SK-MEL-5 (cell line): ENCODE data around the gene IL18BP. TPM values are rescaled to one million over a fixed set of nuclear protein-coding genes. Genes with fewer than 3 reads are reported as not detected.

Experiments
- DNase-seq: peaks from one replicate; pipeline ENCODE4 v3.0.0-alpha.2; 2016; ENCODE audit warnings: low read depth, low spot score
- in situ Hi-C: cut with HindIII; loops from 2 replicates; pipeline ENCODE4 v1.10.0; 2016; ENCODE audit warnings: low sequenced_read_pairs, high pct_unique_total_duplicates, low pct_unique_long_range_greater_than_20kb
- total RNA-seq: library from RNA; depleted of rRNA; stranded (reverse); fragments of >200 nt; shearing (Covaris generic); gene quantifications from 2 replicates; pipeline ENCODE4 v1.2.3, GENCODE V29; 2014

The IL18BP gene
- total RNA-seq, 1 experiment from 2014 or later: 1.6 TPM

DNA sequence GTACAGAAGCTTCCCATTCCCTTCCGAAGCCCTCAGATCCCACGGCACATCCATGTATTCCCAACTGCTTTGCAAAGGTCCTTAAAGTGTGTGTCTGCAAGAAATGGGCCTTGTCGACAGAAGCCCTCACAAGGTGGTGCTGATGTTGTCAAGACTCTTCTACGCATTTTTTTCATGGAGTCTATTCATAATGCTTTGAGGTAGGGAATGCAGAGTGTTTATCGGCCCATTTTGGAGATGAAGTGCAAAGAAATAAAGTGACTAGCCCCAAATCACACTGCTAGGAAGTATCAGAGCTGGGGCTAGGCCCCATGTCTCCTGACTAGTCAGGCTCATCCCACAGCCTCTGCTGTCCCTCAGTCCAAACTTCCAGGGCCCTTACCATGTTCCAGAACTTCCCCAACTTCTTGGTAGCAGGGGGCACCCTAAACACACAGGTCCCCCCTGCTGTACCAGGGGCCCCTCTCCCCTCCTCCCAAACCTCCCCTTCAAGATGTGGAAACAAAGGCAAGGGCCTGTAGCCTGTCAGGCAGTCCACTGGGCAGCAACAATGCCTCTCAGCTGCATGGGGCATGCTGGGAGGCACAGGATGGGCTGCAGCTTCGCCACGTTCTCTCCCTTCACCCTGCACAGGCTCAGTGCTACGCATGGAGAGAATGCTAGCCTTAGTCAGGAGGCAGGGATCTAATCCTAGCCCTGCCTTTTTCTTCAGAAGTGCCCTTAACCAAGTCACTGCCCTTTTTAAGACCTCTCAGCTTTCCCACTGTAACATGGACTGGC is 7.8 kb downstream of the IL18BP start:
- in situ Hi-C loops: no loop called here

DNA sequence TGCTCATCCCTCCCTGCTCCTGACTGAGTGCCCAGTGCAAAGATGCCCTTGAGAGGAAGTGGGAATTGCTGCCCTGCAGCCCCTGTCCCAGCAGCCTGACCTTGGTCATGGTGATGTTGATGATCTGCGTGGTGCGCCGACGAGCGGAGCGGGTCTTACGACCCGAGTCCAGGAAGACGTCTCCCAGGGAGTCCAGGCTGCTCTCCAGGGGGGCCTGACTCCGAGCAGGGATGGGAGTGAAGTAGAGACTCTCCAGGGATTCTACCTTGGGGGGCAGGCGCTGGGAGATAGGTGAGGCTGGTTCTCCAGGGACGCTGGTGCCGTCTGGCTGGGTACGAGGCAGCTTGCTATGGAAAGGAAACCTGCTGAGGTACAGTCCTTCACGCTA is 8.4 kb downstream of the IL18BP start:
- no peak for DNase-seq
- in situ Hi-C loops: no loop called here

More for the DNA sequence above, 7.8 kb downstream of the IL18BP start:
- DNase-seq: no peak

DNA sequence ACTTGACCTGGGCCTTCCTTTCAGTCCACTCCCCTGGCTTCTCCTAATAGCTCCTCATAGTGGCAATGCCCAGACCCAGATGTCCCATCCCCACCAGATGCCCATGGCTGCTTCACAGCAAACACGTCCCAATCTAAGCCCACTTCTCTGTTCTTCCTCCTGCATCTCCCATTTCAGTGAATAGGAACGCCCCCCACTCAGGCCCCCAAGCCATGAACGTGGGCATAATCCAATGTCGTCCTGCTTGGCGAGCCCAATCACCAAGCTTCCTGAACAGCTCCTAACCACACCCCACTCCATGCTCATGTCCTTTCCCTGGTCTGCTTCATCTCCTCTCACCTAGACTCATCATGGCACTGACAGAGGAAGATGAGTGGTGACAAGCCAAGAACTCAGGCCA is 8.9 kb downstream of the IL18BP start:
- DNase-seq: no peak
- in situ Hi-C loops: no loop called here

DNA sequence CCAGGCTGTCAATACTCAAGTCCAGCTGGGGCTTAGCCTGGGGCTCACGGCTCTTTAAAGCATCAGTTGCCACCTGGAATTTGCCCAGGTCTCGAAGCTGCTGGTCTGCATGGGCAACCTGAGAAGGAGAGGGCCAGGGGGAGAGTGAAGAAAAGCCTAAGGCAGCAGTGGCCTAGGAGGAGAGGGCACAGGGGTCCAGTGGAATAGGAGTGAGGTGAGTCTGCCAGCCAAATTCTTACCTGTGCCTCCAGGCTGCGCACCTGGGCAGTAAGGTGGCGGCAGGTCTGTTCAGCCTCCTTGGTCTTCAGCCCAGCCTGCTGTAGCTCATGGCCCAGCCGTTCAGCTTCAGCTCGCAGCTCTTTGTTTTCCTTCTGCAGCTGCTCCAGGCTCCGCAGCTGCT is 10.0 kb downstream of the IL18BP start:
- no peak for DNase-seq
- in situ Hi-C loops: no loop called here

DNA sequence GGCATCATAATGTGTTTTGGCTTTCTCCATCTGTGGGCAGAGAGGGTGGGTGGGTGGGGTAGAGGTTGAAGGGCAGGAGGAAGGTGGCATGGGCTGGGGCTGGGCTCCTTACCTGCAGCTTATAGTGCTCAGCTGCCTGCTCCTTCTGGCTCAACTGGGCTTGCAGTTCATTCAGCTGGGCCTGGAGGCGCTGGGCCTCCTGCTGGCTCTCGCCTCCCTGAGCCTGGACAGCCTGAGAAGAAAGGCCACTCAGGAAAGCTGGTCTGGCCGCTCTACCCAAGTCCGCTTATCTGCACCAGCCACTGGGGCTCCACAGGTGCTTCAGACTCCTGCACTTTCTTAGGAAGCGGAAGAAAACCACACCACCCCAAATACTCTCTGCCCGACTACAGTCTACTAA is 10.4 kb downstream of the IL18BP start:
- no peak for DNase-seq
- in situ Hi-C loops: no loop called here

DNA sequence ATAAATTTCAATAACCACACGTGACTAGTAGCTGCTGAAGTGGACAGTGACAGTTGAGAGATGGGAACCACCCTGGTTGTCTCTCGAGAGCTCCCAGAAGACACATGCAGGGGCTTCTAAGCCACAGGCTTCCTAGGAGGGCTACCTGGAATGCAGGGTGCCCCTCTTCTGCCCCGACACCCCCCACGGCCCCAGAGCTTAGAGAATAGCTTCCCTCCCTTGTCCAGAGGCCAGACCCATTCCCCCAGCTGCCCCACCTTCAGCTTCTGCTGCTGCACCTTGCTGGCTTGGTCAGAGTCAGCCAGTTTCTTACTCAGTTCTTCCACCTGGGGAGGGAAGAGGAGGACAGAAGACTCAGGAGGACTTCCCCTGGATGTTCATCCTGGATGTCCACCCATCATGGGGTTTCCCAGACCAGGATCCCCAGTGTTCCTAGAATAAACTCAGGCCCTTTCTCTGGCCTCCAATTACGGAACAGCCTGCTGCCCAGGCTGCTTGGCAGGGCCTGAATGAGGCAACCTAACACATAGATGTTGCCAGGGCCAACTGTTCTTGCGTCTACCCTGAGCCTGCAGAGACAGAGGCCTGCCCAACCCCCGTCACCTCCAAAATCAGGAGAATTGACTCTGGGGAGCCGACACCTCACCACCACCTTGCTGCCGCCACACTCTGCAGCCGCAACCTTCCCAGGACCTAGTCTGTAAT is 12.0 kb downstream of the IL18BP start:
- in situ Hi-C loops: no loop called here
- no peak for DNase-seq

DNA sequence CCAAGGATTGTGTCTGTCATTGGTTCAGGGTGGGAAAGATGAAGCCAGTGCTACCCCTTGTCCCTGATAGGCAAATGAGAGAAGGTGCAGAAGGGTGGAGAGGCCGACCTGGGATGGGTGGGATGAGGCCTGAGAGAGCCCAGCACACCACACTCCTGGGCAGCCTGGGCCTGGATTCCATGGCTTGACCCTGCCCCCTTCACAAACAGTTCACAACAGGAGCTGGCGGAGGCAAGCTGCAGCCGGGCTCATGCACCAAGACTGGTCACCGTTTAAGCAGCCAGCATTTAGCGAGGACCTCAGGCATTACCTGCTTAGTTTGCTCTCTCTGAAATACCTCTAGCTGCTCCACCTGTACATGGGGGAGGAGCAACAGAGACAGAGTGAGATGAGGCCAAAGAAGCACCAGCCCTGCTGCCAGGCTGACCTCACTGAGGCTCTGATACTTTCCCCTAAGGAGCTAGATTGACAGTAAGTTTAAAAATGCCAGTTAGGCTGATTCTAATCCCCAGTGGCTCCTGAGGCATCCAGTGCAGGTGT is 13.5 kb downstream of the IL18BP start:
- no peak for DNase-seq
- in situ Hi-C loops: no loop called here

DNA sequence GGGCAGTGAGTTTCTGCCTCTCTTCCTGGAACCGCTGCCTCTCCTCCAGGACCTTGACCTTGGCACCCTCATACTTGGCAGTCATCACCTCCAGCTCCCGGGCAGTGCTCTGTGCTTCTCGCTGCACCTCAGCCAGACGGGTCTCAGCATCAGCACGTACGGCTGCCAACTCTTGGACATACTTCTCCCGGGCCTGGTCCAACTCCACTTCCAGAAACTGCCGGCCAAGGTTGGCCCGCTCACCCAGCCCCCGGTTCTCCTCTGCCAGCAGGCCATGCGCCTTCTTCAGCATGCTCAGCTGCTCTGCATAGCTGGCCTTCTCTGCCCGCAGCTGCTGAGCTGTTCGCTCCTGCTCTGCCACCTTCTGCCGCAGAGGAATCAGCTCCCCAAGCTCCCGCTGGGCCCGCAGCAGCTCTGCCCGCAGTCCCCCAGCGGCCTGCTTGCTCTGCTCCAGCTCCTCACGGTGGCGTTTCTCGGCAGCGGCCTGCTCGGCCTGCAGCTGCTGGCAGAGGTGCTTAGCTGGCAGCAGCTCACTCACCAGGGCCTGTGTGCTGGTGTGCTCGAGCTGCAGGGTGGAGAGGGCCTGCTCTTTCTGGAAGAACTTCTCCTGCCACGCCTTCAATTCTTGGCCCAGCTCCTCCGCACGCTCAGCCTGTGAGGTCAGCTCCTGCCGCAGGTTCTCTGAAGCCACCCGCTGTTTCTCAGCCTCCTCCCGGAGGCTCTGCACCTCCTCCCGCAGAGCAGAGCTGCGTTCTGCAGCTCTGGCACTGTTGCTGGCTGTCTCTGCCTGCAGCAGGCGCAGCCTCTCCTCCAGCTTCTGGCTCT is 14.4 kb downstream of the IL18BP start:
- in situ Hi-C loops: no loop called here
- DNase-seq: no peak

DNA sequence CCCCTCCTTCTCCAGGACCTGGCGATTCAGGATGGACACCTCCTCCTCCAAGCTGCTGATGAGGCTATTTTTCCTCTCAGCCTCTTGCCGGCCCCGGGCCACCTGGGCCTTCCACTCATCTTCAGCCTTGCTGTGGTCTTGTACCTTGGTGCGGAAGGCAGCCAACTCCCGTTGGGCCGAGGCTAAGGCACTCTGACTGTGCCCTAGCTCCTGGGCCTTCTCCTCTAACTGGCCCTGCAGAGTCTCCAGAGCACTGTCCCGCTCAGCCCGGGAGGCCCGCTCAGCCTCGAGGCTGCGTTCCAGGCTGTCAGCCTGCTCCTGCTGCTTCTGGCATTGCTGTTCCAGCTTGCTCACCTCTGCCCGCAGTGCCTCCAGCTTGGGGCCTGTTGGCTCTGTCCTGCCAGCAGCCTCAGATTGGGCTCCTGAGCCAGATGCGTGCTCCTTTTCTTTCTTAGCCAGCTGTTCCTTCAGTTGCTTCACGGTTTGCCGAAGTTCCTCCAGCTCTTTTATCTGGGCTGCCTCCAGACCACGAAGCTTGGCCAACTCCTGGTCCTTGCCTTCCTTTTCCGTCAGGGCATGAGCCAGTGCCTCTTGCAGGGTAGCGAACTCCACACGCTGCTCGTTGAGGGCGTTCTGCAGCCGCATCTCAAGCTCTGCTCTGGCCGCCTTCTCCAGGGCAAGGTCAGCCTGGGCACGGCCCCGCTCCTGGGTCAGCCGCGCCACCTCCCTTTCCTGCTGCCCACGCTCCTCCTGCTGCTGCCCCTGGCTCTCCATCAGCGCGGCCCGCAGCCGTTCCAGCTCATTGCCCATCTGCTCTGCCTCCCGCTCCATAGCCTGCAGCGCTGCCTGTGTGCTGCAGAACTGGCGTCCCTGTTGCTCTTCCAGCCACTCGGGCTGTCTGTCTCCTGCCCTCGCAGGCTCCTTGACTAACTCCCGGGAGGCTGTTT is 15.3 kb downstream of the IL18BP start:
- in situ Hi-C loops: no loop called here
- DNase-seq: no peak

DNA sequence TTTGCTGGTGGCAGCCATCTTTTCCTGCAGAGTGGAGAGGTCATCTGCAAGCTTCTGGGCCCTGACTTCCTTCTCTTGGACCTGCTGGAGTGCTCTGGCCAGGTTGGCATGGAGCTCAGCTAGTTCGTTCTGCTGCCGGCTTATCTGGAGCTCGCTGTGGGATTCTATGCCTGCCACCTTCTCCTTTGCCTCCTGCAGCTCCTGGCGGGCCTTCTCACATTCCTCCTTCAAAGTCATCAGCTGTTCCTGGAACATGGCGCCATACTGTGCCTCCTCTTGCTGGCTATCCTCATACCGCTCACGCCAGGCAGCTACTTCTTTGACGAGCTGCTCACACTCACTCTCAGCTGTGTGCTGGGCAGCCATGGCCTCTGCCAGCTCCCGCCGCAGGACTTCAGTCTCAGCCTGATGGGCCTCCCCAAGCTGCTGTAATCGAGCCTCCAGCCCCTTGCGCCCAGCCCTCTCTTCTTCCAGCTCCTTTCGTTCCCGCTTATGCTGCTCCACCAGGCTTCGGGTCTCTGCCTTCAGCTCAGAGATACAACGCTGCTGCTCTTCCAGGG is 16.1 kb downstream of the IL18BP start:
- no peak for DNase-seq
- in situ Hi-C loops: no loop called here

DNA sequence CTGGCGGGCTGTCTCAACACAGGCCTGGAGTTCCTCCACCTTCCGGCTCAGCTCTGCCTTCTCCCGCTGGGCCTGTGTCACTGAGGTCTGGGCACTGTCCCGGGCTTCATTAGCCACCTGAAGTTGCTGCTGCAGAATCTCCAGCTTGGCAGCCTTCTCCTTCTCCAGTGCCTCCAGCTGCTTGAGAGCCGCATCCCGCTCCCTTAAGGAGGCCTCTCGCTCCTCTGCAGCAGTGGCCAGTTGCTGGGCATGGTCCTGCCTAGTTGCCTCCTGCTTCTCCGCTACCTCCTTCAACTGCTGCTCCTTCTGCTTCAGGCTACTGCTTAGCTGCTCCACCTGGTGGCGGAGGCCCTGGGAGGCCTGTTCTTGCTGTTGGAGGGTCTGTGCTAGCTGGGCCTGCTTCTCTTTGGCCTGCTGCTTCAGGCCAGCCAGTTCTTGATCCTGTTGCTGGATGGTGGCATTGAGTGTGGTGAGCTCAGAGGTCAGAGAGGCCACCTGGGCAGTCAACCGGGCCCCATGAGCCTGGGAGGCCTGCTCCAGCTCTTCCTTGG is 16.9 kb downstream of the IL18BP start:
- in situ Hi-C loops: no loop called here
- DNase-seq: peak; percentile 71

DNA sequence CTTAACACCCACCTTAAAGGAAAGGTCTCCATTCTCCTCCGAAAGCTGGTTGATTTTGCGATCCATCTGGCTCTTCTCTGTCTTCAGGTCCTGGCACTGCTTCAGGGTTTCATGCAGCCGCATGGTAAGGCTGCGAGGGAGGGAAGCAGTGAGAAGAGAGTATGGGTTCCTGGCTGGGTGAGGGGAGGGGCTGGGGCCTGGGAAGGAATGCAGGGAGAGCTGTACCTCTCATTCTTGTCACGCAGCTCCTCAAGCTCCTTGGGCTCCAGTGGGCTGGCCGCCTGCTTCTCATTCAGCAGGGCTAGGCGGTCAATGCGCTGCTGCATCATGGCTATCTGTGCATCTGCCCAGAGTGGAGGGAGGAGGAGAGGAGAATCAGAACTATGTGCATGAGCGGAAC is 19.5 kb downstream of the IL18BP start:
- DNase-seq: no peak
- in situ Hi-C loops: no loop called here

DNA sequence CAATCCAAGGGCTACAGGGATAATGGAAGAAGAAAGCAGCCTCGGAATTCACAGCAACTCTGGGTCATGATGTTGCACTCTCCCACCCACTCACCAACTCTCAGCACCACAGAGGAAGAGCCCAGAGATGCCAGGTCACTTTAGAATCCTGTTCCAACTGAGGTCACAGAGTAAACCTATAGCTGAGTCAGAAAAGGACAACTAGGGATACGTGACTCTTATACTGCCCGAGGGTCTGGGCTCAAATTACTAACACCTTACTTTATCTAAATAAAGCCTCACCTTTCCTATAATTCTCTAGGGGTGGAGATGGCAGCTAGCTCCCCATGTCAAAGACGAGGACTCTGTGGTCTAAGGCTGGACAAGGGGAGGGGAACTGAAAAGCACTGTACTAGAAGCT is 24.6 kb downstream of the IL18BP start:
- in situ Hi-C loops: loop anchor here (10.0 kb wide), 1 partner anchor 69 kb away; no protein-coding TSS in a partner anchor
- no peak for DNase-seq

DNA sequence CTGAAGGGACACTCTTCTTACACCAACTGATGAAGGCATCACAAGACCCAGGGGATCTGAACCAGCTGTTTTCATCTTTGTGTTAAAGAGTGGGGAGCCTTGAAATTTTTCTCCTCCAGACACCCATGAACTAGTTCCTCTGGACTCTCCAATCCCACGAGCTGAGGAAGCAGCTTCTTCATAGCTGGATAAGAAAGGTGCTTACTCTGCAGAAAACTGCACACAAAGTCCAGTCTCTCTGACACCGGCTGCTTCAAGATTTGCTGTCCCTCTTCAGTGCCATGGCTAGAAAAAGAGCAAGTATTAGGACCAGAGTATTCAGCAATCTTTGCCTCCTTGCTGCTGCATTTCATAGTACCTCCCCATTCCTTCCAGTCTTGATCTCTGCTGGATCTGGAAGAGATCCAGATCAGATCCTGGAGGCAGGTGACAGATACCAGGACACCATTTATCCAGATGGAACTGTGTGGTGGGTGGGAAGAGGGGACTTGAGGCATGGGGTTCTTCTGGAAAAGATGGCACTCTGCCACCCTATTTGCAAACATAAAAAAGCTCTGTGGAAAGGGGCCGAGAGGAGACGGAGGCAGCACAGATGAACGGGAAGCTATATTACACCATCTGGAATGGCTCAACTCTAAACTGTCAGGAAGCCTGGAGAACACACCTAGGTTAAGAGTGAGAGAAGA is 25.5 kb downstream of the IL18BP start:
- no peak for DNase-seq
- in situ Hi-C loops: loop anchor here (10.0 kb wide), 1 partner anchor 69 kb away; no protein-coding TSS in a partner anchor

DNA sequence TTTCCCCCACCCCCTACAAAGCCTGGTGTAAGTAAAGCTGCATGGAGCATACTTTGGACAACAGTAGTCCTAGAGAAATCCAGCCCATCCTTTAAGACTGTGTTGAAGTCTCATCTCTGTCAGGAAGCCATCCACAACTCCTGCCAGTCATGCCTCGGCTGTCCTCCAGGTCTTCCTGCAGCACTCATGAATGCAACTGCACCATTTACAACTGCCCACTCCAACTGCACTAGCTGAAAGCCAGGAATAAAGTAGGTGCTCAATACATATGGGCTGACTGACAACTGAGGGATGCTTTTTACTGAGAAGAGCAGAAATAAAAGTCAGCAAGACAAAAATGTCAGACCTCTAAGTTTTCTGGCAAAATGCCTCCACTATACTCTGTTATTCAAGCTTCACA is 27.4 kb downstream of the IL18BP start:
- in situ Hi-C loops: loop anchor here (5.0 to 10.0 kb wide), 2 partner anchors 71 to 76 kb away; partner anchors contain the start of gene LAMTOR1
- DNase-seq: no peak

DNA sequence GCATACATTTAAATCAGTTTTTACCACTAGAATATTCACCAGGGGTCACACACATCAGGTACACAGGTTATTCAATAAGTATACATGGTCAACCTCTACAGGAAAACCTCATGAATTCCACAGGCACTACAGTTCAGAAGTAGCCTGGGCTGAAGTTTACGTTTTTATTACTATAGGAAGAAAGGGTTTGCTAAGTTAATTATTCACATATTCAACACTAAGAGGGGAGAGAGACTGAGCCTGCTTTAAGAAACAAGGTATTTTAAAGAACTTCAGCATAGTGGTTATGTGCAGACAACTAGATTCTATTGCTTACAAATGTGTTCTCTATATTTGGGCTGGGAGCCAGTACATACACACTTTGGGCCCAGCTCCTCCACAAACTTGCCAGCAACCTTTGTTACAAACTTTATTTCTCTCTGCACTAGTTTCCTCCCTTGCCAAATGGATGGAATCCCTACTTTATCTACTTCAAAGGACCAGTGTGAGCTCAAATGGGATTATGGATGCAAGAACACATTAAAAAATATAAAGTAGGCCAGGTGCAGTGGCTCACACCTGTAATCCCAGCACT is 31.9 kb downstream of the IL18BP start:
- DNase-seq: no peak
- in situ Hi-C loops: no loop called here
